ENCODE measurements around the gene RECK.

The RECK gene

DNA sequence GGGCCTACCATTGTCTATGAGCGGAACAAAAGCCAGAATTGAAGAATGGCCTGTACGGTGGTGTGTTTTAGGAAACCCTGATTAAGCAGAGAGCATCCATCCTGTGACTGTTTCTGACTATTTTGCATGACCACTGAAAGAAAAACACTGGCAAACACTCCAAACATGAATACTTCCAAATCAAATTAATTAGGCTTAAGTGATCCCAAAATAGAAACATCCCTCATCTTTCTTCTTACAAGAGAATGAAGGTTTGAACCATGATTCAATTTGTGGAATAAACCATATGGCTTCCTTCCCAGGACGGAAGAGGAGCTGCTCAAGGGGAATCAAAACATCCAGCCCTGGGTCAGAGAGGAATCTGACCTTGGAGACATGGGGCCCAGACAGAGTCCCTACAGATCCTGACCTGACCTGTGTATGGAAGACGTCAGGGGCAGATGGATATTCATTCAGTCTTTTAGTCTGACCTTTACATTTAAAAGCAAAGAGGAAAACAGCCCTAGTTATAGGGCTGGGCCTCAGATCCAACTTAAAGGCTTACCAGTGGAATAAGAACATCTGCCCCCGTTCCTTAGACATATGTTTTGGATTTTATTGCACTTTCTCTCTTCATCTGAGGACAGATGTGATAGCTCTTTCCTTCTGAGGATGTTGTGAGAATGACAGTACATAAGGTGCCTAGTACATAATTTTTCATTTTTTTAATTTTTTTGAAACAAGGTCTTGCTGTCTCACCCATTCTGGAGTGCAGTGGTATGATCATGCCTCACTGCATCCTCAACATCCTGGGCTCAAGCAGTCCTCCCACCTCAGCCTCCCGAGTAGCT lies 17.6 kb upstream of the RECK start:
- TF ChIP-seq, protein P1, sequence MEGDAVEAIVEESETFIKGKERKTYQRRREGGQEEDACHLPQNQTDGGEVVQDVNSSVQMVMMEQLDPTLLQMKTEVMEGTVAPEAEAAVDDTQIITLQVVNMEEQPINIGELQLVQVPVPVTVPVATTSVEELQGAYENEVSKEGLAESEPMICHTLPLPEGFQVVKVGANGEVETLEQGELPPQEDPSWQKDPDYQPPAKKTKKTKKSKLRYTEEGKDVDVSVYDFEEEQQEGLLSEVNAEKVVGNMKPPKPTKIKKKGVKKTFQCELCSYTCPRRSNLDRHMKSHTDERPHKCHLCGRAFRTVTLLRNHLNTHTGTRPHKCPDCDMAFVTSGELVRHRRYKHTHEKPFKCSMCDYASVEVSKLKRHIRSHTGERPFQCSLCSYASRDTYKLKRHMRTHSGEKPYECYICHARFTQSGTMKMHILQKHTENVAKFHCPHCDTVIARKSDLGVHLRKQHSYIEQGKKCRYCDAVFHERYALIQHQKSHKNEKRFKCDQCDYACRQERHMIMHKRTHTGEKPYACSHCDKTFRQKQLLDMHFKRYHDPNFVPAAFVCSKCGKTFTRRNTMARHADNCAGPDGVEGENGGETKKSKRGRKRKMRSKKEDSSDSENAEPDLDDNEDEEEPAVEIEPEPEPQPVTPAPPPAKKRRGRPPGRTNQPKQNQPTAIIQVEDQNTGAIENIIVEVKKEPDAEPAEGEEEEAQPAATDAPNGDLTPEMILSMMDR (IDR thresholded peaks at IDR 0.05): no peak

DNA sequence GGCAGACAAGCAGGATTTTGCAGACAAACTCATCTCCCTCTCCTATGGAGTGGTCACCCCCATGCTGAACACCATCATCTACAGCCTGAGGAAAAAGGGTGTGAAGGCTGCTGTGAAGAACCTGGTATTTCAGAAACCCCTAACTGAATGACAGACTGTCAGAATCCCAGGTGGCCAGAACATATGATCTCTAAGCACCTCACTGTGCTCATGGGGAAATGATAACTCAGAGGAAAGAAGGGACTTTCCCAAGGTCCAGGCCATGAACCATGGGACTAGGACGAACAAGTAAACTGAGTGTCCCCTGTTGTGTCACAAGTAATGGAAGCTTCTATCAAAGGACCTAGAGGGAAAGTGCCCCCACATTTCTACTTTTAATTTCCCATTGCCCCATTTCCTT lies 14.7 kb upstream of the RECK start:
- TF ChIP-seq, protein P1 (IDR thresholded peaks at IDR 0.05): no peak

DNA sequence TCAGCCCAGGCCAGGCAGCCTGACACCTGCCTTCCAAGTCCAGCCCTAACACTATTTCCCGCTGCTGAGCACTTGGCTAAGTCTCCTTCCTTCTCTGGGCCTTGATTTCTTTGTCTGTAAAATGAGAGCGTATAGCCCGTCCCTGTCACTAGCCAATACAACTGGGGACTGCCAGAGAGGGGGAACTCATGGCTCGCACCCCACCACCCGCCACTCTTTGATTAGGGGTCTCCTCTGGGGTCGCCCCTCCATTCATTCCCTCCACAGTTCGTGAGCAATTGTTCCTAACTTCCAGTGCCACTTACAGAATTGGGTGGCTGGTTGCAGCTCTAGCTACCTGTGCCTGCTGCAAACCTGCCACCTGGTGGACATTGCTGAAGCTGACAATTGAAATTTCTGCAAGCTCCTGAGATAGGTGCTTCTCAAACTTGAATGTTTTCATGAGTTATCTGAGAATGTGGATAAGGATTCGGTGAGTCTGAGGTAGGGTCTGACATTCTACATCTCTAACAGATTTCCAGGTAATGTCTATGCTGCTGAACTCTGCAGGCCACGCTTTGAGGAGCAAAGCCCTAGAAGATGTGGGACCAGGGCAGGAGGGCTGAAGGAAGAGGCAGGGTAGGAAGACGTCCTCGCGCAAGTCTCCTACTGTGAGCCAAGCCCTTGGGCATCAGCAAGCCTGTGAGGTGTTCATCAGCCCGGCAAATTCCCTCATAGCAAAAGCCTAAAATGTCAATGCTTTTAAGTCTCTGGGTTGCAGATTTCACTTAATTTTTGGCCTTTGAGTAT lies 13.3 kb upstream of the RECK start:
- TF ChIP-seq, protein P1 (IDR thresholded peaks at IDR 0.05): peak; percentile 90

DNA sequence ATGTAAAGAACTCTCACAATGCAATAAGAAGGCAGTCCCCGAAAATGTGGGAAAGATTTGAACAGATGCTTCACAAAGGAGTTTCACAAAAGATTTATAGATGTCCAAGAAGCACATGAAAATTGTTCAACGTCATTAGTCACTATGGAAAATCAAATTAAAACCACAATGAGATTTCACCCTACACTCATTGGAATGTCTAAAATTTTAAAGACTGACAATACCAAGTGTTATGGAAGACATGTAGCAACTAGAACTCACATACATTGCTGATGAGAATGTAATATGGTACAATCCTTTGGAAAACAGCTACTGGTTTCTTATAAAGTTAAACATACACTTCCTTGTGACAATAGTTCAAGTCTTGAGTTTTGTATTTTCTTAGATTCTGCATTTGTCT lies 11.0 kb upstream of the RECK start:
- TF ChIP-seq, protein P1 (IDR thresholded peaks at IDR 0.05): no peak

DNA sequence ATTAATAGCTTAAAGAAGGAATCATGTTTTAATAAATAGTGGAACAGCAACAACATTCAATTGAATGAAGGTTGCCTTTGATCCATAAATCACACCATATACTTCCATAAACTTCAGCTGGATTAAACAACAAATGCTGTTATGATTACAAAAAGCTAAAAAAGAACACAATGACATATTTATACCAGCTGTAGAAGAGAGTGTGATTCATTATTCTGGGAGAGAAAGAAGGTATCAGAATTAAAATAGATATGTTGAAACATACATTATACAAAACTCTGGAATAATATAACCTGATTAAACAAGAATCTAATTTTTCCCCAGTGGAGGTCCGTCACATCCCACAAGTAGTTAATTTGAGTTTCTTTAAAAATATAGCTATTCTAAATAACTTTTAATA lies 7.5 kb upstream of the RECK start:
- TF ChIP-seq, protein P1 (IDR thresholded peaks at IDR 0.05): no peak

DNA sequence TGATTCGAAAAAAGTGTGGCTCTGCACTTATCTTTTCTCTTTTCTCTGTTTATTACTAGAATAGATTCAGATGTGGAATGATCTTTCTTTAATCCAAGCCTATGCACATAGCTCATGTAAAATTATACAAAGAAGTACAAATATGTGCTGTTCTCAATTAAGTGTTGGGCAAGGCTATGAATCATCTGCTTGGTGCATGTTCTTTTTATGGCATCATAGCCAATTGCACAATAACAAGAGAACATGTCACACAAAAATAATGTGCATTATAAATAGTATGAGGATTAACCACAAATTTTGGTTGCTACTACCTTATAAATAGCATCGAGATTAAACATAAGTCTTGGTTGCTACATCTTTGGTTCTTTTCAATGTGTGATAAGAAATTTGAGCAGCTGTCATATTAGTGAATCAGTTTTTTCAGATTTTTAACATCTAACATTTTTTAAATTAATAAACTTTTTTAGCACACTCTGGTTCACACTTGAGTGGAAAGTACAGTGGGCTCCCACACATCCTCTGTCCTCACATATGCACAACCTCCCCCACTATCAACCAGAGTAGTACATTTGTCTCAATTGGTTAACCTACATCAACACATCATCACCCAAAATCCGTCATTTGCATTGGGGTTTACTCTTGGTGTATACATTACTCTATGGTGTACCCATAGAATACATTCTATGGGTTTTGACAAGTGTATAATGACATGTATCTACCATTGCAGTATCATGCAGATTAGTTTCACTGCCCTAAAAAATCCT lies 6.8 kb upstream of the RECK start:
- TF ChIP-seq, protein P1 (IDR thresholded peaks at IDR 0.05): no peak

DNA sequence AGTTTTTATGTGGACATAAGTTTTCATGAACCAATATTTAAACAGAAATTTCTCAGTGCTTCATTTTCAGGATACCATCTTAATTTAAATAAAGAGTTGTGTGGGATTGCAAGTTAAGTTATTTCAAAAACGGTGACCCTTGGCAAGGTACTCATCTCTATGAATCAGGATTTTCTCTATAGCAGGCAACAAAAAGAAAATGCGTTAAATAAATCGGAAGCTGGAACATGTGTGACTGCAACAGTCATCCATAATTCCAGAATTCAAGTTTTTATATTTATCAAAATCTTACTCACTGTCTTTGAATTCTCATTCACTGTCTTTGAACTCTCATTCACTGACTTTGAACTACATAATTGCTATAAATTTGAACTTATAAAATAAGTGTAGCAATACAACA lies 5.8 kb upstream of the RECK start:
- TF ChIP-seq, protein P1 (IDR thresholded peaks at IDR 0.05): no peak

Data from LNCAP (cell line).